B cell (primary cell): ENCODE measurements around the gene ANKRD44. TPM values are rescaled to one million over a fixed set of nuclear protein-coding genes. Genes with fewer than 3 reads are reported as not detected.

Experiments
- ATAC-seq: fragments of 200-7000 bp; cut with Tn5 transposase; one replicate; pipeline ENCODE4 v1.10.0; 2021; ENCODE audit warnings: low read depth, mild to moderate bottlenecking, moderate number of reproducible peaks, moderate library complexity
- CTCF ChIA-PET: fragments of 350-600 bp; sonication (Branson Sonifier 250); formaldehyde crosslinking; loops from one replicate; lab custom pipeline; 2021; ENCODE audit warnings: antibody characterized with exemption, inconsistent platforms; lab: Charles Lee
- POLR2A ChIA-PET: fragments of 350-600 bp; sonication (Branson Sonifier 250); formaldehyde crosslinking; loops from one replicate; lab custom pipeline; 2021; ENCODE audit warnings: antibody characterized with exemption; lab: Charles Lee
- DNase-seq: peaks from one replicate; pipeline ENCODE4 v3.0.0; 2013
- H2AFZ ChIP-seq: 2 replicates; pipeline ENCODE4 v1.6.1; 2012; ENCODE audit warnings: mild to moderate bottlenecking, low read depth, low read length; ENCODE audit not compliant: insufficient read depth, poor library complexity, severe bottlenecking
- H3K27ac ChIP-seq, 2 donors: 1 replicate in 1 of 2; 2 replicates in 1 of 2; pipeline ENCODE4 v1.5.1; 2012 to 2013; ENCODE audit warnings: low read length in 2 of 2, mild to moderate bottlenecking in 2 of 2, moderate library complexity in 1 of 2
- H3K27me3 ChIP-seq, 4 experiments: fragments of 200-600 bp in 1 of 4; sonication (generic) in 1 of 4; replicated peaks in 1 of 4; 1 replicate in 2 of 4; 2 replicates in 2 of 4; pipeline versions ENCODE4 v1.6.1 to v1.7.0; 2013 to 2016; ENCODE audit warnings: low read length in 3 of 4, mild to moderate bottlenecking in 2 of 4, mixed read lengths in 1 of 4, moderate library complexity in 1 of 4; ENCODE audit not compliant: insufficient read depth in 4 of 4, control insufficient read depth in 3 of 4; ENCODE audit errors: control extremely low read depth in 1 of 4
- H3K36me3 ChIP-seq, 2 experiments: replicated peaks in 1 of 2; 1 replicate in 1 of 2; 2 replicates in 1 of 2; pipeline versions ENCODE4 v1.6.1 to v1.7.1; 2013; ENCODE audit warnings: low read length in 1 of 2; ENCODE audit not compliant: insufficient read depth in 2 of 2, control insufficient read depth in 1 of 2; ENCODE audit errors: control extremely low read depth in 1 of 2, extremely low read depth in 1 of 2
- H3K4me1 ChIP-seq, 2 donors: fragments of 200-600 bp in 1 of 2; sonication (generic) in 1 of 2; 1 replicate in 1 of 2; 2 replicates in 1 of 2; pipeline versions ENCODE4 v1.5.1 to v1.6.1; 2013 to 2017; ENCODE audit warnings: low read length in 2 of 2; ENCODE audit not compliant: control insufficient read depth in 2 of 2, insufficient read depth in 2 of 2
- H3K4me2 ChIP-seq: replicated peaks from 2 replicates; pipeline ENCODE3; 2012; ENCODE audit warnings: mild to moderate bottlenecking, low read depth, low read length; ENCODE audit not compliant: poor library complexity, severe bottlenecking
- H3K4me3 ChIP-seq, 5 experiments: fragments of 200-600 bp in 1 of 5; sonication (generic) in 1 of 5; 1 replicate in 3 of 5; 2 replicates in 2 of 5; pipeline versions ENCODE4 v1.5.1 to v1.7.0; 2011 to 2016; ENCODE audit warnings: low read length in 4 of 5, mild to moderate bottlenecking in 4 of 5, low read depth in 2 of 5, control low read depth in 1 of 5, moderate library complexity in 1 of 5; ENCODE audit not compliant: insufficient read depth in 1 of 5; ENCODE audit errors: control extremely low read depth in 1 of 5, extremely low read depth in 1 of 5
- H3K79me2 ChIP-seq: fragments of 200-600 bp; sonication (generic); one replicate; pipeline ENCODE4 v1.6.0; 2016; ENCODE audit warnings: low read length; ENCODE audit not compliant: control insufficient read depth, insufficient read depth
- H3K9ac ChIP-seq: fragments of 200-600 bp; sonication (generic); 2 replicates; pipeline ENCODE4 v1.6.1; 2017; ENCODE audit warnings: mild to moderate bottlenecking, low read length, moderate library complexity
- H3K9me3 ChIP-seq, 3 donors: one replicate each; pipeline versions ENCODE4 v1.6.1 to v1.7.1; 2013; ENCODE audit warnings: low read length in 2 of 3; ENCODE audit not compliant: control insufficient read depth in 2 of 3, insufficient read depth in 1 of 3; ENCODE audit errors: control extremely low read depth in 1 of 3
- H4K20me1 ChIP-seq: 2 replicates; pipeline ENCODE4 v1.6.0; 2012; ENCODE audit warnings: mild to moderate bottlenecking, low read length; ENCODE audit not compliant: insufficient read depth, control insufficient read depth, poor library complexity, severe bottlenecking
- H3K27ac Mint-ChIP-seq: one replicate; pipeline ENCODE4 v1.8.0; 2021; ENCODE audit warnings: mixed read lengths
- H3K27me3 Mint-ChIP-seq: one replicate; pipeline ENCODE4 v1.8.0; 2021; ENCODE audit warnings: mixed read lengths
- H3K4me1 Mint-ChIP-seq: one replicate; pipeline ENCODE4 v1.8.0; 2021; ENCODE audit warnings: mixed read lengths
- H3K4me3 Mint-ChIP-seq: one replicate; pipeline ENCODE4 v1.8.0; 2021; ENCODE audit warnings: mixed read lengths
- H3K9me3 Mint-ChIP-seq: one replicate; pipeline ENCODE4 v1.8.0; 2022; ENCODE audit warnings: mixed read lengths; ENCODE audit not compliant: insufficient read depth
- EZH2 ChIP-seq: IDR thresholded peaks from 2 replicates; pipeline ENCODE4 v1.6.1; 2012; ENCODE audit warnings: borderline replicate concordance, low read depth, mild to moderate bottlenecking, moderate library complexity, low read length; ENCODE audit not compliant: insufficient read depth, poor library complexity, severe bottlenecking
- WGBS: methylation state at CpG from one replicate; pipeline ENCODE4 v1.1.5; 2013; ENCODE audit warnings: missing lambda C conversion rate; ENCODE audit not compliant: insufficient coverage; 5-methylcytosine and 5-hydroxymethylcytosine counted together
- intact Hi-C: fragments of 100-400 bp; cut with micrococcal nuclease; formaldehyde crosslinking; loops from one replicate; pipeline ENCODE4 v1.10.0; 2022
- polyA plus RNA-seq: library from polyadenylated mRNA; depleted of rRNA; stranded (reverse); fragments of >200 nt; gene quantifications from 2 replicates; pipeline ENCODE4 v1.2.3, GENCODE V29; 2012
- total RNA-seq, 2 donors: library from RNA; stranded (reverse); fragments of 120-200 nt in 1 of 2; gene quantifications; 1 replicate in 1 of 2; 2 replicates in 1 of 2; pipeline versions ENCODE4 v1.2.3 to v1.2.4, GENCODE V29; 2013 to 2022
- TF ChIP-seq, protein P1 (sequence below): fragments of 200-600 bp; IDR thresholded peaks from one replicate; pipeline ENCODE4 v1.8.0; 2022; ENCODE audit warnings: antibody characterized with exemption, mild to moderate bottlenecking

The ANKRD44 gene
- total and polyA plus RNA-seq, 2 donors (not counting 1 experiment from before 2014, with no cell fraction given) = 92.6 to 457 TPM

GRCh38 chr2:197328461-197328860 lies 17.9 kb upstream of the ANKRD44 start:
- intact Hi-C loops = no loop called here

GRCh38 chr2:197327472-197328098 lies 17.0 kb upstream of the ANKRD44 start:
- no peak for ATAC-seq
- H3K4me1 Mint-ChIP-seq = peaks cover 39% of the 10 kb centered on the region
- Histone ChIP-seq H3K36me3 (no peaks in the 10 kb centered on the region), H4K20me1 (no peaks in the 10 kb centered on the region), H3K27ac (no peak overlapping the region), H3K9ac (no peak overlapping the region), H3K27me3 (no peaks in the 10 kb centered on the region), H3K9me3 (no peaks in the 10 kb centered on the region), H3K79me2 (no peaks in the 10 kb centered on the region), H2AFZ (peak overlapping the region; percentile 34), H3K4me2 (peak overlapping the region; percentile 18), H3K4me3 (no peak overlapping the region), H3K4me1 (peaks cover 25 to 35% of the 10 kb centered on the region in 2 donors)
- no peaks in the 10 kb centered on the region for H3K9me3 Mint-ChIP-seq
- no CpG with 5 or more reads among the region's 1 CpG for WGBS
- H3K27me3 Mint-ChIP-seq = no peaks in the 10 kb centered on the region
- intact Hi-C loops = no loop called here
- POLR2A ChIA-PET = interaction anchor here (0.6 kb wide), 1 partner anchor 103 kb away, joined by 9 read pairs; no protein-coding TSS in a partner anchor
- no peak for TF ChIP-seq EZH2
- TF ChIP-seq, protein P1, sequence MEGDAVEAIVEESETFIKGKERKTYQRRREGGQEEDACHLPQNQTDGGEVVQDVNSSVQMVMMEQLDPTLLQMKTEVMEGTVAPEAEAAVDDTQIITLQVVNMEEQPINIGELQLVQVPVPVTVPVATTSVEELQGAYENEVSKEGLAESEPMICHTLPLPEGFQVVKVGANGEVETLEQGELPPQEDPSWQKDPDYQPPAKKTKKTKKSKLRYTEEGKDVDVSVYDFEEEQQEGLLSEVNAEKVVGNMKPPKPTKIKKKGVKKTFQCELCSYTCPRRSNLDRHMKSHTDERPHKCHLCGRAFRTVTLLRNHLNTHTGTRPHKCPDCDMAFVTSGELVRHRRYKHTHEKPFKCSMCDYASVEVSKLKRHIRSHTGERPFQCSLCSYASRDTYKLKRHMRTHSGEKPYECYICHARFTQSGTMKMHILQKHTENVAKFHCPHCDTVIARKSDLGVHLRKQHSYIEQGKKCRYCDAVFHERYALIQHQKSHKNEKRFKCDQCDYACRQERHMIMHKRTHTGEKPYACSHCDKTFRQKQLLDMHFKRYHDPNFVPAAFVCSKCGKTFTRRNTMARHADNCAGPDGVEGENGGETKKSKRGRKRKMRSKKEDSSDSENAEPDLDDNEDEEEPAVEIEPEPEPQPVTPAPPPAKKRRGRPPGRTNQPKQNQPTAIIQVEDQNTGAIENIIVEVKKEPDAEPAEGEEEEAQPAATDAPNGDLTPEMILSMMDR = no peak
- H3K4me3 Mint-ChIP-seq = no peak overlapping the region
- no peak for DNase-seq
- CTCF ChIA-PET = interaction anchor here (0.8 to 1.4 kb wide), 3 partner anchors 16 to 215 kb away, joined by 3 to 4 read pairs (median 4); no protein-coding TSS in a partner anchor
- H3K27ac Mint-ChIP-seq = peak overlapping the region; percentile 21

More at GRCh38 chr2:197328461-197328860, 17.9 kb upstream of the ANKRD44 start:
- Mint-ChIP-seq H3K27me3 (no peaks in the 10 kb centered on the region), H3K27ac (no peak overlapping the region), H3K9me3 (no peaks in the 10 kb centered on the region), H3K4me1 (peaks cover 30% of the 10 kb centered on the region), H3K4me3 (no peak overlapping the region)
- H4K20me1 ChIP-seq = no peaks in the 10 kb centered on the region
- no peaks in the 10 kb centered on the region for H3K9me3 ChIP-seq
- TF ChIP-seq, protein P1 = no peak
- TF ChIP-seq EZH2 = no peak
- WGBS = 83% methylated on average over 2 of the region's 5 CpGs
- ATAC-seq (no peak), DNase-seq (no peak)
- H3K9ac ChIP-seq = no peak overlapping the region
- no peak overlapping the region for H2AFZ ChIP-seq
- ChIA-PET CTCF (interaction anchor here (0.7 to 1.4 kb wide), 4 partner anchors 17 to 215 kb away, joined by 3 to 7 read pairs (median 4); no protein-coding TSS in a partner anchor), POLR2A (no interaction called here)
- H3K79me2 ChIP-seq = no peaks in the 10 kb centered on the region
- no peak overlapping the region for H3K27ac ChIP-seq
- H3K36me3 ChIP-seq = no peaks in the 10 kb centered on the region
- no peaks in the 10 kb centered on the region for H3K27me3 ChIP-seq
- H3K4me2 ChIP-seq = no peak overlapping the region
- H3K4me1 ChIP-seq = peaks cover 17 to 27% of the 10 kb centered on the region in 2 donors
- H3K4me3 ChIP-seq = no peak overlapping the region
